NB4 (cell line): ENCODE measurements around the gene PCDHGA1.

Experiments
- CTCF ChIP-seq: IDR thresholded peaks from one replicate; pipeline ENCODE4 v1.5.1; 2012; ENCODE audit warnings: low read depth, low read length
- MAX ChIP-seq: IDR thresholded peaks from 2 replicates; pipeline ENCODE4 v1.6.1; 2011; ENCODE audit warnings: low read depth, low read length
- MYC ChIP-seq: IDR thresholded peaks from 2 replicates; pipeline ENCODE4 v1.6.1; 2011; ENCODE audit warnings: low read depth, low read length
- POLR2A ChIP-seq: IDR thresholded peaks from 2 replicates; pipeline ENCODE4 v1.6.1; 2011; ENCODE audit warnings: mild to moderate bottlenecking; ENCODE audit not compliant: insufficient read length; ENCODE audit errors: extremely low read depth

GRCh38 chr5:141342773-141343172 lies 12.5 kb downstream of the PCDHGA1 start:
- TF ChIP-seq CTCF, result no peak
- TF ChIP-seq POLR2A, result no peak
- TF ChIP-seq MAX, result no peak
- TF ChIP-seq MYC, result no peak
